GM23338 (cell line): ENCODE results near the gene CLIC3. TPM values are rescaled to one million over a fixed set of nuclear protein-coding genes. Genes with fewer than 3 reads are reported as not detected.

Experiments
- ATAC-seq: fragments of 200-7000 bp; cut with Tn5 transposase; 3 replicates; pipeline ENCODE4 v1.9.1; 2020
- DNase-seq: peaks from one replicate; pipeline ENCODE4 v3.0.0-alpha.2; 2015; ENCODE audit warnings: low spot score
- H2AFZ ChIP-seq: fragments of 200-600 bp; sonication (generic); 2 replicates; pipeline ENCODE4 v1.8.0; 2016; ENCODE audit warnings: antibody characterized with exemption, mild to moderate bottlenecking, moderate library complexity
- H3F3A ChIP-seq: fragments of 200-600 bp; sonication (generic); replicated peaks from 2 replicates; pipeline ENCODE4 v1.8.0; 2017; ENCODE audit warnings: antibody characterized with exemption, mixed run types, low read depth
- H3K27ac ChIP-seq: fragments of 200-600 bp; sonication (generic); 2 replicates; pipeline ENCODE4 v1.6.1; 2016; ENCODE audit warnings: low read depth
- H3K27me3 ChIP-seq: fragments of 200-600 bp; sonication (generic); 2 replicates; pipeline ENCODE4 v1.8.0; 2016; ENCODE audit warnings: mild to moderate bottlenecking, mixed run types, moderate library complexity; ENCODE audit not compliant: insufficient read depth
- H3K36me3 ChIP-seq: fragments of 200-600 bp; sonication (generic); 2 replicates; pipeline ENCODE4 v1.8.0; 2016; ENCODE audit warnings: mild to moderate bottlenecking; ENCODE audit not compliant: insufficient read depth
- H3K4me1 ChIP-seq: fragments of 200-600 bp; sonication (generic); 2 replicates; pipeline ENCODE4 v1.8.0; 2016; ENCODE audit warnings: mild to moderate bottlenecking, moderate library complexity; ENCODE audit not compliant: insufficient read depth
- H3K4me2 ChIP-seq: fragments of 200-600 bp; sonication (generic); 2 replicates; pipeline ENCODE4 v1.7.1; 2017; ENCODE audit warnings: mixed run types
- H3K4me3 ChIP-seq: fragments of 200-600 bp; sonication (generic); 2 replicates; pipeline ENCODE4 v1.6.1; 2016; ENCODE audit warnings: mixed run types
- H3K79me2 ChIP-seq: fragments of 200-600 bp; sonication (generic); replicated peaks from 2 replicates; pipeline ENCODE4 v1.8.0; 2017; ENCODE audit warnings: mild to moderate bottlenecking; ENCODE audit not compliant: insufficient read depth
- H3K9me2 ChIP-seq: fragments of 200-600 bp; sonication (generic); 2 replicates; pipeline ENCODE4 v1.8.0; 2017; ENCODE audit not compliant: insufficient read depth
- H4K20me1 ChIP-seq: fragments of 200-600 bp; sonication (generic); replicated peaks from 2 replicates; pipeline ENCODE4 v1.8.0; 2017; ENCODE audit warnings: mild to moderate bottlenecking; ENCODE audit not compliant: insufficient read depth
- H3K27ac Mint-ChIP-seq: 2 replicates; pipeline ENCODE4 v1.8.0; 2020; ENCODE audit warnings: inconsistent platforms, mild to moderate bottlenecking, moderate library complexity, mixed read lengths
- H3K27me3 Mint-ChIP-seq: 3 replicates; pipeline ENCODE4 v1.8.0; 2022; ENCODE audit warnings: low read depth, mild to moderate bottlenecking, moderate library complexity, mixed read lengths, inconsistent platforms; ENCODE audit not compliant: insufficient read depth, poor library complexity
- H3K36me3 Mint-ChIP-seq: 3 replicates; pipeline ENCODE4 v1.8.0; 2021; ENCODE audit warnings: low read depth, mild to moderate bottlenecking, inconsistent platforms, moderate library complexity, mixed read lengths
- H3K4me1 Mint-ChIP-seq: 3 replicates; pipeline ENCODE4 v1.8.0; 2020; ENCODE audit warnings: mild to moderate bottlenecking, inconsistent platforms, mixed read lengths
- H3K4me3 Mint-ChIP-seq: 3 replicates; pipeline ENCODE4 v1.8.0; 2021; ENCODE audit warnings: moderate library complexity, mild to moderate bottlenecking, inconsistent platforms, mixed read lengths
- H3K9me3 Mint-ChIP-seq: 3 replicates; pipeline ENCODE4 v1.8.0; 2020; ENCODE audit warnings: moderate library complexity, mild to moderate bottlenecking, inconsistent platforms, mixed read lengths
- CREB1 ChIP-seq: fragments of 250-450 bp; sonication (Bioruptor Pico); IDR thresholded peaks from 2 replicates; pipeline ENCODE4 v1.5.0; 2020; ENCODE audit warnings: low read depth, mild to moderate bottlenecking, moderate library complexity
- CTCF ChIP-seq, 2 experiments: fragments of 200-600 bp in 1 of 2; sonication (generic) in 1 of 2; conservative IDR thresholded peaks; 2 replicates each; pipeline versions ENCODE4 v1.5.1 to v1.6.1; 2016 to 2017; ENCODE audit warnings: antibody characterized with exemption in 2 of 2, low read depth in 2 of 2, mild to moderate bottlenecking in 2 of 2, moderate library complexity in 1 of 2
- EZH2phosphoT487 ChIP-seq: fragments of 200-600 bp; sonication (generic); IDR thresholded peaks from one replicate; pipeline ENCODE4 v1.8.1; 2018; ENCODE audit warnings: antibody characterized with exemption; ENCODE audit not compliant: unreplicated experiment
- JUNB ChIP-seq: IDR thresholded peaks from one replicate; pipeline ENCODE4 v1.6.1; 2016; ENCODE audit warnings: antibody characterized with exemption; ENCODE audit not compliant: unreplicated experiment
- NANOG ChIP-seq: IDR thresholded peaks from 2 replicates; pipeline ENCODE4 v1.6.1; 2016; ENCODE audit warnings: antibody characterized with exemption, borderline replicate concordance
- POLR2AphosphoS5 ChIP-seq: IDR thresholded peaks from 2 replicates; pipeline ENCODE4 v1.6.1; 2016; ENCODE audit warnings: antibody characterized with exemption, low read depth
- STAT1 ChIP-seq: IDR thresholded peaks from one replicate; pipeline ENCODE4 v1.6.1; 2016; ENCODE audit warnings: antibody characterized with exemption; ENCODE audit not compliant: unreplicated experiment
- ZNF114 ChIP-seq: fragments of 250-450 bp; sonication (Bioruptor Pico); IDR thresholded peaks from 2 replicates; pipeline ENCODE4 v1.5.0; 2020; ENCODE audit warnings: mild to moderate bottlenecking, moderate library complexity
- ZNF462 ChIP-seq: fragments of 250-450 bp; sonication (Bioruptor Pico); IDR thresholded peaks from 2 replicates; pipeline ENCODE4 v1.5.0; 2020; ENCODE audit warnings: mild to moderate bottlenecking, moderate library complexity
- polyA plus RNA-seq: library from polyadenylated mRNA; unstranded; fragments of >200 nt; fragmentation: Nextera tagmentation; extraction: Ambion mirVana; gene quantifications from 2 replicates; pipeline ENCODE4 v1.2.1, GENCODE V29; 2016
- total RNA-seq: library from RNA; depleted of rRNA; stranded (reverse); fragments of >200 nt; shearing (Covaris generic); gene quantifications from 2 replicates; pipeline ENCODE4 v1.2.3, GENCODE V29; 2014
- TF ChIP-seq, protein P1 (sequence below): IDR thresholded peaks from one replicate; pipeline ENCODE4 v1.6.1; 2018; ENCODE audit warnings: antibody characterized with exemption; ENCODE audit not compliant: unreplicated experiment
- TF ChIP-seq, protein P2 (sequence below): IDR thresholded peaks from 2 replicates; pipeline ENCODE4 v1.6.1; 2016; ENCODE audit warnings: antibody characterized with exemption

Gene CLIC3
- total and polyA plus RNA-seq, 2 experiments from 2014 or later: 0.53 to 0.56 TPM

DNA sequence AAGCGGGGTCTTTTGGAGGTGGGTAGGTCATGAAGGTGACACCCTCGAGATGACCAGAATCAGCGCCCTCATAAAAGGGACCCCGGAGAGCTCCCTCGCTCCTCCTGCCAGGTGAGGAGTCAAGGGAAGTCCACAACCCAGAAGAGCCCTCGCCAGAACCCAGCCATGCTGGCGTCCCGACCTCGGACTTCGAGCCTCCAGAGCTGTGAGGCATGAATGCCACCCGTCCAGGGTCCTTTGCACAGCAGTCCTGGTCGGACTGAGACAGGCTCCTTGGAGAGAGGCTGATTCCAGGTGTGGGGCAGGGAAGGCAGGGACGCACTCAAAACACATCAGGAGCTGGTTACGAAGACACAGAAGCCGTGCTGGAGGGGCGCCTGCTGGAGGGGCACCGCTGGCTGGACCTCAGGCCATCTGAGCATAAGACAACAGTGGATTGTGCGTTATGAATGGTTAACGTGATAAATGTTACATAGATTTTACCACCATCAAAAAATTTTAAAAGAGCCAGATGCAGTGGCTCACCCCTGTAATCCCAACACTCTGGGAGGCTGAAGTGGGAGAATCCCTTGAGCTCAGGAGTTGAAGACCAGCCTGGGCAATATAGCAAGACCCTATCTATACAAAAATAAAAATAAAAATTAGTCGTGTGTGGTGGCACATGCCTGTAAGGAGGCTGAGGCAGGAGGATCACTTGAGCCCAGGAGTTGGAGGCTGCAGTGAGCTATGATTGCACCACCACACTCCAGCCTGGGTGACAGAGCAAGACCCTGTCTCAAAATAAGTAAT, 5.7 kb upstream of the CLIC3 start:
- H4K20me1 ChIP-seq: no peaks in the 10 kb centered on the region
- Mint-ChIP-seq H3K27ac (no peak overlapping the region), H3K36me3 (peaks cover 6% of the 10 kb centered on the region; the same call in 2 of the 3 replicates), H3K27me3 (peaks cover 7% of the 10 kb centered on the region), H3K9me3 (peaks cover 19% of the 10 kb centered on the region), H3K4me3 (no peak overlapping the region), H3K4me1 (peaks cover 3% of the 10 kb centered on the region)
- H3K36me3 ChIP-seq: no peaks in the 10 kb centered on the region
- H3K4me2 ChIP-seq: no peak overlapping the region
- no peaks in the 10 kb centered on the region for H3K9me2 ChIP-seq
- no peak overlapping the region for H3K27ac ChIP-seq
- H3K4me3 ChIP-seq: no peak overlapping the region
- no peaks in the 10 kb centered on the region for H3F3A ChIP-seq
- no peak overlapping the region for H2AFZ ChIP-seq
- TF ChIP-seq ZNF462: no peak
- TF ChIP-seq EZH2phosphoT487: no peak
- no peak for TF ChIP-seq JUNB
- no peak for TF ChIP-seq CREB1 (CRISPR knock-in tag)
- no peak for TF ChIP-seq STAT1
- no peak for TF ChIP-seq NANOG
- no peak for TF ChIP-seq POLR2AphosphoS5
- TF ChIP-seq CTCF (conservative IDR thresholded peaks at IDR 0.05; ENCODE audit: low read depth in 2 of 2): no peak
- TF ChIP-seq, protein P1, sequence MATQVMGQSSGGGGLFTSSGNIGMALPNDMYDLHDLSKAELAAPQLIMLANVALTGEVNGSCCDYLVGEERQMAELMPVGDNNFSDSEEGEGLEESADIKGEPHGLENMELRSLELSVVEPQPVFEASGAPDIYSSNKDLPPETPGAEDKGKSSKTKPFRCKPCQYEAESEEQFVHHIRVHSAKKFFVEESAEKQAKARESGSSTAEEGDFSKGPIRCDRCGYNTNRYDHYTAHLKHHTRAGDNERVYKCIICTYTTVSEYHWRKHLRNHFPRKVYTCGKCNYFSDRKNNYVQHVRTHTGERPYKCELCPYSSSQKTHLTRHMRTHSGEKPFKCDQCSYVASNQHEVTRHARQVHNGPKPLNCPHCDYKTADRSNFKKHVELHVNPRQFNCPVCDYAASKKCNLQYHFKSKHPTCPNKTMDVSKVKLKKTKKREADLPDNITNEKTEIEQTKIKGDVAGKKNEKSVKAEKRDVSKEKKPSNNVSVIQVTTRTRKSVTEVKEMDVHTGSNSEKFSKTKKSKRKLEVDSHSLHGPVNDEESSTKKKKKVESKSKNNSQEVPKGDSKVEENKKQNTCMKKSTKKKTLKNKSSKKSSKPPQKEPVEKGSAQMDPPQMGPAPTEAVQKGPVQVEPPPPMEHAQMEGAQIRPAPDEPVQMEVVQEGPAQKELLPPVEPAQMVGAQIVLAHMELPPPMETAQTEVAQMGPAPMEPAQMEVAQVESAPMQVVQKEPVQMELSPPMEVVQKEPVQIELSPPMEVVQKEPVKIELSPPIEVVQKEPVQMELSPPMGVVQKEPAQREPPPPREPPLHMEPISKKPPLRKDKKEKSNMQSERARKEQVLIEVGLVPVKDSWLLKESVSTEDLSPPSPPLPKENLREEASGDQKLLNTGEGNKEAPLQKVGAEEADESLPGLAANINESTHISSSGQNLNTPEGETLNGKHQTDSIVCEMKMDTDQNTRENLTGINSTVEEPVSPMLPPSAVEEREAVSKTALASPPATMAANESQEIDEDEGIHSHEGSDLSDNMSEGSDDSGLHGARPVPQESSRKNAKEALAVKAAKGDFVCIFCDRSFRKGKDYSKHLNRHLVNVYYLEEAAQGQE: no peak
- TF ChIP-seq, protein P2, sequence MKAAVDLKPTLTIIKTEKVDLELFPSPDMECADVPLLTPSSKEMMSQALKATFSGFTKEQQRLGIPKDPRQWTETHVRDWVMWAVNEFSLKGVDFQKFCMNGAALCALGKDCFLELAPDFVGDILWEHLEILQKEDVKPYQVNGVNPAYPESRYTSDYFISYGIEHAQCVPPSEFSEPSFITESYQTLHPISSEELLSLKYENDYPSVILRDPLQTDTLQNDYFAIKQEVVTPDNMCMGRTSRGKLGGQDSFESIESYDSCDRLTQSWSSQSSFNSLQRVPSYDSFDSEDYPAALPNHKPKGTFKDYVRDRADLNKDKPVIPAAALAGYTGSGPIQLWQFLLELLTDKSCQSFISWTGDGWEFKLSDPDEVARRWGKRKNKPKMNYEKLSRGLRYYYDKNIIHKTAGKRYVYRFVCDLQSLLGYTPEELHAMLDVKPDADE: no peak
- TF ChIP-seq ZNF114 (CRISPR knock-in tag): no peak
- peaks cover 9% of the 10 kb centered on the region; the same call in 1 of the 2 replicates for H3K27me3 ChIP-seq
- peaks cover 3% of the 10 kb centered on the region; the same call in 1 of the 2 replicates for H3K4me1 ChIP-seq
- ATAC-seq: no peak
- H3K79me2 ChIP-seq: no peaks in the 10 kb centered on the region
- DNase-seq: no peak
